ENCODE results near the gene TPSG1.
A peak's percentile ranks its signal among the peaks of the same experiment; 100 is the strongest.
"Not testable (repeated sequence)": the region's sequence is repeated elsewhere in the genome, so short reads cannot be mapped to it uniquely, and the experiment has no call there.

- peak in 1 of 7 experiments; percentile 9 for TF ChIP-seq CTCF (IDR thresholded peaks at IDR 0.05)
- not testable (repeated sequence) for TF ChIP-seq POLR2A (IDR thresholded peaks at IDR 0.05)
Observed at GRCh38 chr16:1247903-1248537, 23.0 kb upstream of the TPSG1 start.
